MCF 10A (cell line): ENCODE measurements around the gene CACUL1. TPM values are rescaled to one million over a fixed set of nuclear protein-coding genes. Genes with fewer than 3 reads are reported as not detected.

Experiments used
- BruUV-seq: library from RNA; stranded (reverse); fragments of 400-500 nt; replicated peaks from 2 replicates; lab custom pipeline; 2021; lab: Mats Ljungman, UMichigan
- CTCF ChIA-PET: fragments of 300-600 bp; sonication (Branson Sonifier 250); formaldehyde crosslinking; extraction: SDS; loops from one replicate; lab custom pipeline; 2021; ENCODE audit warnings: antibody characterized with exemption, inconsistent platforms; lab: Yijun Ruan, JAX
- POLR2A ChIA-PET: fragments of 300-600, 350-650 bp; sonication (Branson Sonifier 250); formaldehyde crosslinking; extraction: SDS; loops from one replicate; lab custom pipeline; 2020; ENCODE audit warnings: antibody characterized with exemption, inconsistent platforms; lab: Yijun Ruan, JAX
- DNase-seq: peaks from one replicate; pipeline ENCODE4 v3.0.0-alpha.2; 2018; ENCODE audit not compliant: unreplicated experiment
- H3K27ac Mint-ChIP-seq: one replicate; pipeline ENCODE4 v1.8.0; 2022; ENCODE audit warnings: mild to moderate bottlenecking, low read depth, mixed read lengths; ENCODE audit not compliant: unreplicated experiment
- H3K27me3 Mint-ChIP-seq: one replicate; pipeline ENCODE4 v1.8.0; 2022; ENCODE audit warnings: mixed read lengths; ENCODE audit not compliant: insufficient read depth, unreplicated experiment
- H3K36me3 Mint-ChIP-seq: one replicate; pipeline ENCODE4 v1.8.0; 2022; ENCODE audit warnings: mild to moderate bottlenecking, moderate library complexity, mixed read lengths; ENCODE audit not compliant: insufficient read depth, unreplicated experiment
- H3K4me1 Mint-ChIP-seq: one replicate; pipeline ENCODE4 v1.8.0; 2022; ENCODE audit warnings: mixed read lengths; ENCODE audit not compliant: insufficient read depth, unreplicated experiment
- H3K4me3 Mint-ChIP-seq: one replicate; pipeline ENCODE4 v1.8.0; 2022; ENCODE audit warnings: mild to moderate bottlenecking, moderate library complexity, mixed read lengths; ENCODE audit not compliant: unreplicated experiment
- H3K9me3 Mint-ChIP-seq: one replicate; pipeline ENCODE4 v1.8.0; 2022; ENCODE audit warnings: mixed read lengths; ENCODE audit not compliant: unreplicated experiment
- CTCF ChIP-seq: fragments of 200-600 bp; IDR thresholded peaks from one replicate; pipeline ENCODE4 v1.8.0; 2022; ENCODE audit warnings: antibody characterized with exemption, mild to moderate bottlenecking; ENCODE audit not compliant: unreplicated experiment
- intact Hi-C: fragments of 100-400 bp; cut with micrococcal nuclease; formaldehyde crosslinking; loops from 2 replicates; pipeline ENCODE4 v1.14.1; 2022
- total RNA-seq: library from RNA; stranded (reverse); gene quantifications from 2 replicates; pipeline ENCODE4 v1.2.3, GENCODE V29; 2022

CACUL1 gene
- total RNA-seq, 1 experiment from 2014 or later = 45.9 TPM

GRCh38 chr10:118642228-118642627 lies 112.5 kb downstream of the CACUL1 start:
- BruUV-seq = no TSS peak
- ChIA-PET POLR2A (no interaction called here), CTCF (interaction anchor here (0.6 kb wide), 1 partner anchor 1759 kb away, joined by 3 read pairs; no protein-coding TSS in a partner anchor)

GRCh38 chr10:118638680-118639079 lies 116.1 kb downstream of the CACUL1 start:
- TF ChIP-seq CTCF = no peak
- Mint-ChIP-seq H3K36me3 (no peaks in the 10 kb centered on the region), H3K4me1 (no peaks in the 10 kb centered on the region), H3K4me3 (no peak overlapping the region), H3K27me3 (peaks cover 40% of the 10 kb centered on the region), H3K27ac (no peak overlapping the region), H3K9me3 (no peaks in the 10 kb centered on the region)
- ChIA-PET CTCF (interaction anchor here (0.6 kb wide), 1 partner anchor 1101 kb away, joined by 4 read pairs; no protein-coding TSS in a partner anchor), POLR2A (no interaction called here)
- DNase-seq = no peak
- no TSS peak for BruUV-seq
- intact Hi-C loops = no loop called here

More at GRCh38 chr10:118642228-118642627, 112.5 kb downstream of the CACUL1 start:
- TF ChIP-seq CTCF = no peak
- DNase-seq = no peak
- H3K9me3 Mint-ChIP-seq = no peaks in the 10 kb centered on the region
- H3K4me1 Mint-ChIP-seq = no peaks in the 10 kb centered on the region
- peaks cover 55% of the 10 kb centered on the region for H3K27me3 Mint-ChIP-seq
- intact Hi-C loops = no loop called here
- H3K4me3 Mint-ChIP-seq = no peak overlapping the region
- H3K36me3 Mint-ChIP-seq = no peaks in the 10 kb centered on the region
- no peak overlapping the region for H3K27ac Mint-ChIP-seq

- BruUV-seq = no TSS peak
- Mint-ChIP-seq H3K36me3 (no peaks in the 10 kb centered on the region), H3K27ac (no peak overlapping the region), H3K4me1 (no peaks in the 10 kb centered on the region), H3K9me3 (no peaks in the 10 kb centered on the region), H3K4me3 (no peak overlapping the region), H3K27me3 (peaks cover 33% of the 10 kb centered on the region)
- no peak for DNase-seq
- ChIA-PET POLR2A (no interaction called here), CTCF (interaction anchor here (0.6 to 1.1 kb wide), 2 partner anchors 20 to 192 kb away, joined by 3 read pairs; no protein-coding TSS in a partner anchor)
- no peak for TF ChIP-seq CTCF
- intact Hi-C loops = no loop called here
Observed at GRCh38 chr10:118635674-118636402, 118.9 kb downstream of the CACUL1 start.

- CTCF ChIA-PET = no interaction called here
- POLR2A ChIA-PET = interaction anchor here (0.8 kb wide), 1 partner anchor 12 kb away, joined by 3 read pairs; no protein-coding TSS in a partner anchor
- no TSS peak for BruUV-seq
- DNase-seq = no peak
- H3K27ac Mint-ChIP-seq = no peak overlapping the region
- no peaks in the 10 kb centered on the region for H3K9me3 Mint-ChIP-seq
- no peaks in the 10 kb centered on the region for H3K4me1 Mint-ChIP-seq
- H3K4me3 Mint-ChIP-seq = no peak overlapping the region
- TF ChIP-seq CTCF = no peak
- H3K36me3 Mint-ChIP-seq = no peaks in the 10 kb centered on the region
- intact Hi-C loops = no loop called here
- H3K27me3 Mint-ChIP-seq = peaks cover 32% of the 10 kb centered on the region
Observed at GRCh38 chr10:118633786-118634185, 121.0 kb downstream of the CACUL1 start.
